KBM-7 (cell line): ENCODE measurements around the gene MED26.

ENCODE experiments used
- DNase-seq: peaks from one replicate; pipeline ENCODE4 v3.0.0-alpha.2; 2015
- in situ Hi-C: fragments of 300-500 bp; cut with MboI; formaldehyde crosslinking; loops from 2 replicates; pipeline ENCODE4 v1.14.3; 2020; ENCODE audit warnings: low sequenced_read_pairs, low pct_unique_long_range_greater_than_20kb, mixed read lengths

MED26 gene

DNA sequence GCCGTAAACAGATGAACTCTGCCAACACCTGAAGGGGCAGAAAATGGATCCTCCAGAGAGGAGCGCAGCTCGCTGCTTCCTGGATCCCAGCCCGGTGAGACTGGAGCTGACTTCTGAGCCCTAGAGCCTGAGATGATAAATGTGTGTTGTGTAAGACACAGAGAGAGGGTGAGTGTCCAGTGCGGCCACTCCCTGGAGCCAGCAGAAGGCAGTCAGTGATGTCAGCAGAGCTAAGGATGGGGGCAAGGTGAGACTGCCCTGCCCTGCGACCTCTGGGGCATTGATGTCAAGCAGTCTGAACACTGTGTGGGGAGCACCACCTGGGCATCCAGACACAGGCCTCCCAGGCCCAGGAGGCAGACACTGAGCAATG lies 46.0 kb downstream of the MED26 start:
- in situ Hi-C loops, result no loop called here
- DNase-seq, result no peak

- DNase-seq, result no peak
- in situ Hi-C loops, result no loop called here
Observed at GRCh38 chr19:16581145-16581970, 46.6 kb downstream of the MED26 start.

DNA sequence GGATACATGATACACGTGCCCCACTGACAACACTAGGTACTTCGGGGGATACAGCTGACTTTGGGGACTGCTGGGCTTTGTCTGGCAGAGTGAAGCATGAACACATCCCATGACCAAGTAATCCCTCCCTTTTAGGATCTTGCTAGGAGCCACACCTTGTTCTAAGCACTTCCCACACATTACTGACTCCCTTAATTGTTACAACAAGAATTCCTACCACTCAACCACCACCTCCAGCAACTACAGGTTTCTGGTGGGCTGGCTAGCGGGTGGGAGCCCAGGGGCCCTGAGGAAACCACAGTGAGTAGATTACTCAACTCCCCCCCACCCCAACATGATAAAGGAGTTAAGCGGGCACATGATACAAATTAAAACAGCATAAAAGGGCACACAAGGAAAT lies 48.6 kb downstream of the MED26 start:
- no peak for DNase-seq
- in situ Hi-C loops, result no loop called here

- in situ Hi-C loops, result no loop called here
- no peak for DNase-seq
Observed at GRCh38 chr19:16577531-16577985, 50.4 kb downstream of the MED26 start.

- DNase-seq, result no peak
- in situ Hi-C loops, result no loop called here
Observed at GRCh38 chr19:16576690-16577530, 51.1 kb downstream of the MED26 start.

DNA sequence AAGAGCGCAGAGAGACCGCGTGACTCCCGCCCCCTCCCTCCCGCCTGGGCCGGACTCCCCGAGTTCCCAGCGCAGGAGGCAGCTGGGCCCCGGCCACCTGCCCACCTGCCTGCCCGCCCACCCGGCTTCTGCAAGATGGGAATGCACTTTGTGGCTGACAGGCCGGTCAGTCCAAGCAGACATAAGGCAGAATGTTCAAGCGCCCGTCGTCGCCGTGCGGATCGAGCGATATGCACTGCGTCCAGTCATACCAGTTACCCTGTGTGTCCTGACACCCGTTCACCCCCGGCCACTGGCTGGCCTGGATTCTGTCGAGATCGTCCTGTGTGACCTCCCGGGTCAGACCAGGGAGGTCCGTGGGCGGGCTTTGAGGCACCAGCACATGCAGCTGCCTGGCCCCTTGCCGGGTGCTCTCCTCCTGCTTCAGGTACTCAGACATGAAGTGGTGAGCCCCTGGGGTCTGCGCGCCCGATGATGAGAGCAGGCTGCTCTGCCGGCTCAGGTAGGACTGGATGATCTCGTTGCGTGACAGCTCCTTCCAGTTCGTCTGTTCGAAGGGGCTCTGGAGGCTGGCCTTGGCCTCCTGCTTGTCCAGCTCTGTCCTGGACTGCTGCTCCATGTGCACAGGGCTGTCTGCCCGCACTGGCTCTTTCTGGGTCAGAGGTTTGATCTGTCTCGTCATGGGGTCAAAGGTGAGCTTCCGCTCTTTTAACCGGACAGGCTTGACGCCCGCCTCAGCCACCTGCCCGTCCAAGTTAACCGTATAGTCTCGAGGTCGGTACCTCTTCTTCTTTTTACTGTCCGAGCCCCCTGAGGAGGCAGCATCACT lies 51.9 kb downstream of the MED26 start:
- in situ Hi-C loops, result no loop called here
- DNase-seq, result no peak

GRCh38 chr19:16575282-16575681 lies 52.7 kb downstream of the MED26 start:
- in situ Hi-C loops, result no loop called here
- DNase-seq, result no peak

DNA sequence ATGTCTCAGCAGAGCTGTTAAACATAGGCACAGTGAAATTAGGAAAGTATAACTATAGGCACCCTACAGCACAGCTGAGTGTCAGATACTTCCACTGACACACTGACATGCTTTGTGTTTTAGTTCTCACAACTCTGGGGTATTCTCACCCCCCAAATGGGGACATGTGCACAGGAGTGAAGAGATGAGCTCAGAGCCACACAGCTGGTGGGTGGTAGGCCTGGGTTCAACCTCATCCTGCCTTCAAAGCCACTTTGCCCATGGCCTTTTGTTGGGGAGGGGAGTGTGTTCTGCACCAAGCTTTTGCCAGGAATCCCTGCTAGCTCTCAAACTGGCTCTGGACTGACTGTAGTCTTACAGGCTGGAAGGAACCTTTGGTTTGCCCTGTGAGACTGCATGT lies 54.1 kb downstream of the MED26 start:
- in situ Hi-C loops, result no loop called here
- DNase-seq, result no peak

GRCh38 chr19:16573296-16573695 lies 54.7 kb downstream of the MED26 start:
- no peak for DNase-seq
- in situ Hi-C loops, result no loop called here

GRCh38 chr19:16572332-16573211 lies 55.4 kb downstream of the MED26 start, which contains the start of gene SLC35E1:
Gene SLC35E1 (minus strand): TSS chr19:16572415. CDS start chr19:16572364, 51 bp downstream.
- peak; percentile 93 for DNase-seq
- in situ Hi-C loops, result no loop called here

DNA sequence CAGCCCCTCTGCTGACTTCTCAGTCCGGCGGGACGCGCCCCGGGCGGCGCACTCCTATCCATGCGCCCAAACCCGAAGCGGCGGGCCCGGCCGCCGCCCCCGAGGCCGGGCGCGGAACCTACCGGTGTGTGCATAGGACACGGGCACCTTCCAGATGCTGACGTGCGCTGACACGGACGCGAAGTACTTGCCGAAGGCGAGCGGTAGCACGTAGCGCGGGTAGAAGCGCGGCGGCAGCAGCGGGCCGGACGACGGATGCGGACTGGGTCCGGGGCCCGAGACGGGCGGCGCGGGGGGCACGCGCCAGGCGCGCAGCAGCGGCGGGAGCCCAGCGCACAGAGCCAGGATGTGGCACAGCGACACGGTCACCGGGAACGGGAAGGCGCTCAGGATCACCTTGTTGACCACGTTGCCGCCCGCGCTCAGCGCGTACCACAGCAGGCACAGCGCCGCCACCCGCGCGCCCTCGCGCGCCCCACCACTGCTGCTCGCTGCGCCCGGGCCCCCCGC lies 56.1 kb downstream of the MED26 start:
- in situ Hi-C loops, result no loop called here
- DNase-seq, result no peak

GRCh38 chr19:16571283-16571682 lies 56.7 kb downstream of the MED26 start:
- DNase-seq, result peak; percentile 75
- in situ Hi-C loops, result no loop called here

DNA sequence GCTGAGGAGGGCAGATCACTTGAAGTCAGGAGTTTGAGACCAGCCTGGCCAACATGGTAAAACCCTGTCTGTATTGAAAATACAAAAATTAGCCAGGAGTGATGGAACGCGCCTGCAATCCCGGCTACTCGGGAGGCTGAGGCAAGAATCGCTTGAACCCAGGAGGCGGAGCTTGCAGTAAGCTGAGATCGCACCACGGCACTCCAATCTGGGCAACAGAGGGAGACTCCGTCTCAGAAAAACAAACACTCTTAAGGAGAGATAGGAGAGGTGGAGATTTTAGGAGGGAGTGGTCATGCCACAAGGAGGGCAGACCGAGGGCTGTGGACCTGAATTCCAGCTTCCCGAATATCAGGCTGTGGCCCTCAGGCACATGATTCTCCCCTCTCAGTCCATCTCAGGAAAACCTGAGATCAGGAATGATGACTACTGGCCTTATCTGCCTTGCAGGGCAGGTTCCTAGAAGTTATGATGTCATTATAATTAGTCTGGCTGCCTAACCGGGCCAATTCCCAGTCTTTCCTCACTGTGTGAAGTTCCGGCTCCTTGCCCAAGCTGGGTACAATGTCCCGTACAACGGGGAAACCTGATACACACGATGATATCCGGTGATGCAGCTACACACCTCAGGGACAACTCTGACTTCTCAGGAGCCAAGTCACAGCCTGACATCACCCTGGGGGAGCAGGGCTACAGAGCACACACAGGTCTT lies 58.2 kb downstream of the MED26 start:
- in situ Hi-C loops, result no loop called here
- DNase-seq, result no peak

DNA sequence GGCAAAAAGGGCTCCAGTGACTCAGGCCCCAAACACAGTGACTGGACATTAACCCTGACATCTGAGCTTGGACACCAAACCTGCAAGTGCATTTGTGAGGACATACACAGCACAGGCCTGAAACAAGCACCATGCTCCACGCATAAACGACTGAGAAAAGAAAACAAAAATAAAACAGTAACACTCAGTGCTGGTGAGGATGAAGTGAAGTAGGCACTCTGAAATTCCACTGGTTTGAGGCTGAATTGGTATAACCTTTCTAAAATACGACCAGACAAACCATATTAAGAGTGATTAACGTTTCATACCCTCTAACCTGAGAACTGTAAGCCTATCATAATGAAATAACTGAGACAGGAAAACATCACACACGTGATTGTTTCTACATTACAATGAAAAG lies 61.3 kb downstream of the MED26 start:
- in situ Hi-C loops, result no loop called here
- no peak for DNase-seq

DNA sequence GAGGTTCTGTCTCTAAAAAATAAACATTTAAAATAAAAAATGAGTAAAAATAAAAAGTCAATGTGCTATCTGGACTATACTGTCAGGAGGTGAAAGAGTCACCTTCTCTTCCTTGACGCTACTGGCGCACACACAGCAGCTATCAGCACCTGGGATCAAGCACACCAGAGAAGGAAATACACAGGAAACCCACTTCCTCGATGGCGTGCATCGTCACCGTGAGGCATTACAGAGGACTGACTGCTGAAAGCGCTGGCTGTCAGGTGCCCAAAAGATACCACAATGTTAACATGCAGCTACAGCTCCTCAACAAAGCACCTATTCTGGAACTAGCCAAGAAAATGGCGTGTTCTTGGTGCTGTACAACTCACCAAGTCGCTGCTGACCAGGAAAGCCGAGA lies 61.8 kb downstream of the MED26 start:
- in situ Hi-C loops, result no loop called here
- DNase-seq, result peak; percentile 55

GRCh38 chr19:16564842-16565241 lies 63.2 kb downstream of the MED26 start:
- DNase-seq, result no peak
- in situ Hi-C loops, result no loop called here

- in situ Hi-C loops, result no loop called here
- DNase-seq, result no peak
Observed at GRCh38 chr19:16562608-16563025, 65.4 kb downstream of the MED26 start.

DNA sequence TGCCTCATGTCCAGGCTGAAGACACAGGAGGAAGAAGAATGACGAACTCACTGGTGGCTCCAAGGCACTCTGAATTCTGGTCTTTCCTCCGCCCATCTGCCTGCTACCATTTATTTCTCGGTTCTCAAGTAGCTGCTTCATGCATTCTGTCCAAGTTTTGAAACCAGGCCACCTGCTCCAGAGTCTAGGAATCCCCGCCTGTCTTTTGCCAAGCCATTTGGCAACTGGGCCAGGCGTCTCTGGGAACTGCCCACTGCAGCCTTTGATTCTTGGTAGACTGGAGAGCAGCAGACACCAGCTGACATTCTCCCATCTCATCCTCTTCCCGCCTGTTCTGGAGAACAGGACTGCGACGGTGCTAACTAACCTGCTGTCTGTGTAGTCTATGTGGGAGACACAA lies 66.6 kb downstream of the MED26 start:
- in situ Hi-C loops, result no loop called here
- no peak for DNase-seq
